Measurements from ENCODE around the gene ANKS1A. TPM values are rescaled to one million over a fixed set of nuclear protein-coding genes. Genes with fewer than 3 reads are reported as not detected.

The ANKS1A gene
- total RNA-seq, 1 experiment from 2014 or later: 35.0 TPM

- TF ChIP-seq RORB (CRISPR knock-in tag; IDR thresholded peaks at IDR 0.05): no peak
Measured at GRCh38 chr6:34919651-34920050, 30.6 kb downstream of the ANKS1A start (continued).

- TF ChIP-seq ARID4B (CRISPR knock-in tag; IDR thresholded peaks at IDR 0.05; ENCODE audit: borderline replicate concordance): no peak
- 0 out of 2 replicates have a peak, but pooled peaks have one; percentile 13 for TF ChIP-seq ZNF121 (CRISPR knock-in tag; IDR thresholded peaks at IDR 0.05)
- no peaks in the 10 kb centered on the region for H3K27me3 Mint-ChIP-seq (ENCODE audit: low read depth)
- H3K4me1 Mint-ChIP-seq: peaks cover 22% of the 10 kb centered on the region
- ChIA-PET CTCF (no interaction called here), POLR2A (no interaction called here)
- no peak overlapping the region for H3K4me3 Mint-ChIP-seq
- no peak for ATAC-seq
- peaks cover 5% of the 10 kb centered on the region; the same call in 1 of the 2 replicates for H3K36me3 Mint-ChIP-seq
- H3K27ac Mint-ChIP-seq: no peak overlapping the region
- H3K9me3 Mint-ChIP-seq: no peaks in the 10 kb centered on the region
- no peak for DNase-seq (ENCODE audit: low spot score)
Measured at GRCh38 chr6:34920097-34920496, 31.0 kb downstream of the ANKS1A start.

- H3K36me3 Mint-ChIP-seq: peaks cover 5% of the 10 kb centered on the region; the same call in 1 of the 2 replicates
- no peaks in the 10 kb centered on the region for H3K9me3 Mint-ChIP-seq
- peaks cover 42% of the 10 kb centered on the region for H3K4me1 Mint-ChIP-seq
- ATAC-seq (no peak), DNase-seq (ENCODE audit: low spot score) (no peak)
- H3K27ac Mint-ChIP-seq: no peak overlapping the region
- no peak overlapping the region for H3K4me3 Mint-ChIP-seq
- no peak for TF ChIP-seq RELA (CRISPR knock-in tag; IDR thresholded peaks at IDR 0.05; ENCODE audit: borderline replicate concordance)
- no peak for TF ChIP-seq PRRX2 (CRISPR knock-in tag; IDR thresholded peaks at IDR 0.05)
- no peak for TF ChIP-seq ZNF671 (CRISPR knock-in tag; IDR thresholded peaks at IDR 0.05)
- no peak for TF ChIP-seq FOXP4 (CRISPR knock-in tag; IDR thresholded peaks at IDR 0.05)
- TF ChIP-seq SOX15 (CRISPR knock-in tag; IDR thresholded peaks at IDR 0.05): no peak
- no peak for TF ChIP-seq ATF6 (CRISPR knock-in tag; IDR thresholded peaks at IDR 0.05)
- no peak for TF ChIP-seq CREM (CRISPR knock-in tag; IDR thresholded peaks at IDR 0.05)
- ChIA-PET CTCF (interaction anchor here (0.6 kb wide), 2 partner anchors 54 to 570 kb away, joined by 3 to 4 read pairs; no protein-coding TSS in a partner anchor), POLR2A (interaction anchor here (0.7 kb wide), 1 partner anchor 111 kb away, joined by 5 read pairs; no protein-coding TSS in a partner anchor)
- H3K27me3 Mint-ChIP-seq (ENCODE audit: low read depth): no peaks in the 10 kb centered on the region; the same call in 1 of the 2 replicates
Measured at GRCh38 chr6:34922177-34922663, 33.2 kb downstream of the ANKS1A start.

GRCh38 chr6:34924831-34925625, 36.0 kb downstream of the ANKS1A start:
- Mint-ChIP-seq H3K4me3 (no peak overlapping the region), H3K36me3 (no peaks in the 10 kb centered on the region), H3K4me1 (peaks cover 53% of the 10 kb centered on the region), H3K9me3 (no peaks in the 10 kb centered on the region), H3K27me3 (ENCODE audit: low read depth) (no peaks in the 10 kb centered on the region; the same call in 1 of the 2 replicates), H3K27ac (no peak overlapping the region)
- ChIA-PET POLR2A (no interaction called here), CTCF (no interaction called here)
- no peak for ATAC-seq
- TF ChIP-seq ZNF425 (CRISPR knock-in tag; conservative IDR thresholded peaks at IDR 0.05) (no peak), ZNF416 (CRISPR knock-in tag; IDR thresholded peaks at IDR 0.05) (no peak), CBFB (CRISPR knock-in tag; IDR thresholded peaks at IDR 0.05; ENCODE audit: low read depth) (no peak)
- no peak for DNase-seq (ENCODE audit: low spot score)

Data from WTC11 (cell line).